Measurements from ENCODE around the gene PCSK2.

Gene PCSK2

GRCh38 chr20:17343656-17344452, 117.0 kb downstream of the PCSK2 start:
- FAIRE-seq, result no peak

- FAIRE-seq, result no peak
These were observed 118.0 kb downstream of the PCSK2 start for GRCh38 chr20:17344790-17345189.

GRCh38 chr20:17345321-17345720, 118.5 kb downstream of the PCSK2 start:
- no peak for FAIRE-seq

GRCh38 chr20:17350321-17350720, 123.5 kb downstream of the PCSK2 start:
- FAIRE-seq, result no peak

GRCh38 chr20:17357238-17357637, 130.4 kb downstream of the PCSK2 start:
- no peak for FAIRE-seq

- FAIRE-seq, result no peak
These were observed 132.0 kb downstream of the PCSK2 start for GRCh38 chr20:17358854-17359253.

- FAIRE-seq, result no peak
These were observed 137.8 kb downstream of the PCSK2 start for GRCh38 chr20:17364681-17365080.

- FAIRE-seq, result no peak
These were observed 139.0 kb downstream of the PCSK2 start for GRCh38 chr20:17365831-17366230.

- FAIRE-seq, result no peak
These were observed 142.7 kb downstream of the PCSK2 start for GRCh38 chr20:17369506-17369905.

GRCh38 chr20:17372806-17373440, 146.1 kb downstream of the PCSK2 start:
- no peak for FAIRE-seq

- no peak for FAIRE-seq
These were observed 147.2 kb downstream of the PCSK2 start for GRCh38 chr20:17374086-17374485.

- no peak for FAIRE-seq
These were observed 149.2 kb downstream of the PCSK2 start for GRCh38 chr20:17376031-17376430.

GRCh38 chr20:17377231-17377630, 150.4 kb downstream of the PCSK2 start:
- no peak for FAIRE-seq

- no peak for FAIRE-seq
These were observed 152.8 kb downstream of the PCSK2 start for GRCh38 chr20:17379651-17380050.

- FAIRE-seq, result no peak
These were observed 154.0 kb downstream of the PCSK2 start for GRCh38 chr20:17380801-17381200.

- no peak for FAIRE-seq
These were observed 154.9 kb downstream of the PCSK2 start for GRCh38 chr20:17381724-17382123.

GRCh38 chr20:17385798-17386197, 159.0 kb downstream of the PCSK2 start:
- FAIRE-seq, result no peak

GRCh38 chr20:17390655-17391054, 163.8 kb downstream of the PCSK2 start:
- no peak for FAIRE-seq

GRCh38 chr20:17391127-17391771, 164.4 kb downstream of the PCSK2 start:
- no peak for FAIRE-seq

GRCh38 chr20:17394411-17394810, 167.6 kb downstream of the PCSK2 start:
- FAIRE-seq, result no peak

GRCh38 chr20:17395729-17396128, 168.9 kb downstream of the PCSK2 start:
- no peak for FAIRE-seq

- FAIRE-seq, result no peak
These were observed 172.6 kb downstream of the PCSK2 start for GRCh38 chr20:17399303-17399985.

GRCh38 chr20:17403461-17403860, 176.6 kb downstream of the PCSK2 start:
- FAIRE-seq, result no peak

All from TTC549 (cell line).